IMR-90 (cell line): Measurements from ENCODE around the gene TFAM.

Source experiments
- BHLHE40 ChIP-seq: fragments of 150-350 bp; IDR thresholded peaks from 2 replicates; pipeline ENCODE4 v1.6.1; 2016; ENCODE audit warnings: mild to moderate bottlenecking, low read depth, low read length
- CEBPB ChIP-seq: IDR thresholded peaks from 2 replicates; pipeline ENCODE4 v1.6.1; 2012; ENCODE audit warnings: low read depth, low read length, improper control_type of control experiment
- MAFK ChIP-seq: IDR thresholded peaks from 2 replicates; pipeline ENCODE4 v1.6.1; 2012; ENCODE audit warnings: low read depth, low read length, improper control_type of control experiment
- MXI1 ChIP-seq: IDR thresholded peaks from 2 replicates; pipeline ENCODE4 v1.6.1; 2012; ENCODE audit warnings: low read depth, mild to moderate bottlenecking, low read length, moderate library complexity, borderline replicate concordance
- RAD21 ChIP-seq: IDR thresholded peaks from 2 replicates; pipeline ENCODE4 v1.6.1; 2012; ENCODE audit warnings: low read length, improper control_type of control experiment
- RFX5 ChIP-seq: IDR thresholded peaks from 2 replicates; pipeline ENCODE4 v1.8.0; 2012; ENCODE audit warnings: low read depth, mild to moderate bottlenecking, low read length, moderate library complexity
- SMC3 ChIP-seq: fragments of 150-350 bp; IDR thresholded peaks from 2 replicates; pipeline ENCODE4 v1.6.1; 2016; ENCODE audit warnings: low read depth, mild to moderate bottlenecking, antibody characterized with exemption, low read length, moderate library complexity
- TF ChIP-seq, protein P1 (sequence below): conservative IDR thresholded peaks from 2 replicates; pipeline ENCODE4 v1.5.1; 2012; ENCODE audit warnings: mild to moderate bottlenecking, low read depth, low read length, improper control_type of control experiment

GRCh38 chr10:58348571-58349033, 36.6 kb upstream of the TFAM start:
- TF ChIP-seq, protein P1, sequence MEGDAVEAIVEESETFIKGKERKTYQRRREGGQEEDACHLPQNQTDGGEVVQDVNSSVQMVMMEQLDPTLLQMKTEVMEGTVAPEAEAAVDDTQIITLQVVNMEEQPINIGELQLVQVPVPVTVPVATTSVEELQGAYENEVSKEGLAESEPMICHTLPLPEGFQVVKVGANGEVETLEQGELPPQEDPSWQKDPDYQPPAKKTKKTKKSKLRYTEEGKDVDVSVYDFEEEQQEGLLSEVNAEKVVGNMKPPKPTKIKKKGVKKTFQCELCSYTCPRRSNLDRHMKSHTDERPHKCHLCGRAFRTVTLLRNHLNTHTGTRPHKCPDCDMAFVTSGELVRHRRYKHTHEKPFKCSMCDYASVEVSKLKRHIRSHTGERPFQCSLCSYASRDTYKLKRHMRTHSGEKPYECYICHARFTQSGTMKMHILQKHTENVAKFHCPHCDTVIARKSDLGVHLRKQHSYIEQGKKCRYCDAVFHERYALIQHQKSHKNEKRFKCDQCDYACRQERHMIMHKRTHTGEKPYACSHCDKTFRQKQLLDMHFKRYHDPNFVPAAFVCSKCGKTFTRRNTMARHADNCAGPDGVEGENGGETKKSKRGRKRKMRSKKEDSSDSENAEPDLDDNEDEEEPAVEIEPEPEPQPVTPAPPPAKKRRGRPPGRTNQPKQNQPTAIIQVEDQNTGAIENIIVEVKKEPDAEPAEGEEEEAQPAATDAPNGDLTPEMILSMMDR: no peak
- TF ChIP-seq MAFK (peak; percentile 80), RFX5 (no peak), MXI1 (no peak), SMC3 (no peak), BHLHE40 (no peak), CEBPB (peak; percentile 80), RAD21 (no peak)
